PC-9 (cell line): Measurements from ENCODE around the gene RASSF4.

Source experiments
- EZH2 ChIP-seq: fragments of 200-600 bp; sonication (generic); IDR thresholded peaks from 2 replicates; pipeline ENCODE4 v1.8.0; 2017; ENCODE audit warnings: antibody characterized with exemption, low read depth
- TF ChIP-seq, protein P1 (sequence below): fragments of 200-600 bp; sonication (generic); conservative IDR thresholded peaks from 2 replicates; pipeline ENCODE4 v1.6.1; 2017; ENCODE audit warnings: mixed run types, antibody characterized with exemption, mild to moderate bottlenecking, moderate library complexity

DNA sequence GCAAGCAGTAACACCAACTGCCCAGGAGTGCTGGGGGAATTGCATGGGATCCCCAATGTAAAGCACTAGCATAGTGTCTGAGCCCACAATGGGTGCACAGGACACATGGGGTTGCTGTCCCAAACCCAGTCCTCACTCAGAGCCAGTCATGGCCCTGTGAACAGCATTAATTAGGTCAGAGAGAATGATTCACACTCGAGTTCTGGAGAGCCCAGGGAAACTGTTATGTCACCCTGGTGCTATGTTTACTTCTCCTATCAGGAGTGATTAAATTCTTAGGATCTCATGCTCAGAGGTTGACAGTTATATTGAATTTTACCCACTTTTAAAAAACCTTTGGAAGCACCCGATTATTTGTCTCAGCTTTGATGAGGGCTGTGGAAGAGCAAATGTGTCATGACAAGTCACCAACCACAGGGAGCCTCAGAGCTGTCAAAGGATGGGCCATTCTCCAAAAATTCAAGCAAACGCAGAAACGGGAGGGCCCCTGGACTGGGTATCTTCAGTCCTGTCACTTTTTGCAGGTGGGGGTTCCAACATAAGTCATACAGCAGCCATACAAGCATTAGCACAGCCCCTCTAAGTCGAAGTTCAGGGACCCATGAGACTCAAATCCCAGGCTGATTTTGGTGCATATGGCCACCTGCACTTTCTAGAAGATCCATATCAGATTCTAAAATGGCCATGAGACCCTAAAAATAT, 1.3 kb upstream of the RASSF4 start:
- TF ChIP-seq, protein P1, sequence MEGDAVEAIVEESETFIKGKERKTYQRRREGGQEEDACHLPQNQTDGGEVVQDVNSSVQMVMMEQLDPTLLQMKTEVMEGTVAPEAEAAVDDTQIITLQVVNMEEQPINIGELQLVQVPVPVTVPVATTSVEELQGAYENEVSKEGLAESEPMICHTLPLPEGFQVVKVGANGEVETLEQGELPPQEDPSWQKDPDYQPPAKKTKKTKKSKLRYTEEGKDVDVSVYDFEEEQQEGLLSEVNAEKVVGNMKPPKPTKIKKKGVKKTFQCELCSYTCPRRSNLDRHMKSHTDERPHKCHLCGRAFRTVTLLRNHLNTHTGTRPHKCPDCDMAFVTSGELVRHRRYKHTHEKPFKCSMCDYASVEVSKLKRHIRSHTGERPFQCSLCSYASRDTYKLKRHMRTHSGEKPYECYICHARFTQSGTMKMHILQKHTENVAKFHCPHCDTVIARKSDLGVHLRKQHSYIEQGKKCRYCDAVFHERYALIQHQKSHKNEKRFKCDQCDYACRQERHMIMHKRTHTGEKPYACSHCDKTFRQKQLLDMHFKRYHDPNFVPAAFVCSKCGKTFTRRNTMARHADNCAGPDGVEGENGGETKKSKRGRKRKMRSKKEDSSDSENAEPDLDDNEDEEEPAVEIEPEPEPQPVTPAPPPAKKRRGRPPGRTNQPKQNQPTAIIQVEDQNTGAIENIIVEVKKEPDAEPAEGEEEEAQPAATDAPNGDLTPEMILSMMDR: no peak
- TF ChIP-seq EZH2: no peak
